ENCODE measurements around the gene MICALL2. TPM values are rescaled to one million over a fixed set of nuclear protein-coding genes. Genes with fewer than 3 reads are reported as not detected.

Gene MICALL2
- total RNA-seq, 1 donor from 2014 or later, result 2.2 TPM

DNA sequence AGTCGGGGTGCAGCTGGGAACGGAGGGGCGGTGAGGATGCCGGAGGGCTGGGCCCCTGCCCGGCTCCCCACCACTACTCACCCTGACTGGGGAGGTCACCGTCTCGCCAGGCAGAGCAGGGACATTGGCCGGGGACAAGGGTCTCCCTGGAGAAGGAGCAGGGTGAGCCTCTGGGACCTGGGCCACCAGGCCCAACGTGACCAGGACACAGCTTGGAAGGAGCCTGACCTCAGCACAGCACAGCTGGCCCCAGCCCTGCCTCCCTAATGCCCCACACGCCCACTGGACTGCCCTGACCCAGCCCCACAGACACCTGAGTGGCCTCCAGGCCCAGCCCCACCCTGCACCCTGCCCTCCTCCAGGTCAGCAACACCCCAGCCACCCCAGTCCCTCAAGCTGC, 21.1 kb downstream of the MICALL2 start:
- no peaks in the 10 kb centered on the region for H3K9me3 Mint-ChIP-seq
- no peaks in the 10 kb centered on the region for H3K36me3 Mint-ChIP-seq (ENCODE audit: low read depth)
- no peak overlapping the region for H3K4me3 Mint-ChIP-seq
- no peak for DNase-seq (ENCODE audit: low spot score)
- intact Hi-C loops (cut with micrococcal nuclease), result no loop called here
- no peaks in the 10 kb centered on the region for H3K27me3 Mint-ChIP-seq (ENCODE audit: insufficient read depth)
- no peak overlapping the region for H3K27ac Mint-ChIP-seq
- no peaks in the 10 kb centered on the region for H3K4me1 Mint-ChIP-seq (ENCODE audit: low read depth)

DNA sequence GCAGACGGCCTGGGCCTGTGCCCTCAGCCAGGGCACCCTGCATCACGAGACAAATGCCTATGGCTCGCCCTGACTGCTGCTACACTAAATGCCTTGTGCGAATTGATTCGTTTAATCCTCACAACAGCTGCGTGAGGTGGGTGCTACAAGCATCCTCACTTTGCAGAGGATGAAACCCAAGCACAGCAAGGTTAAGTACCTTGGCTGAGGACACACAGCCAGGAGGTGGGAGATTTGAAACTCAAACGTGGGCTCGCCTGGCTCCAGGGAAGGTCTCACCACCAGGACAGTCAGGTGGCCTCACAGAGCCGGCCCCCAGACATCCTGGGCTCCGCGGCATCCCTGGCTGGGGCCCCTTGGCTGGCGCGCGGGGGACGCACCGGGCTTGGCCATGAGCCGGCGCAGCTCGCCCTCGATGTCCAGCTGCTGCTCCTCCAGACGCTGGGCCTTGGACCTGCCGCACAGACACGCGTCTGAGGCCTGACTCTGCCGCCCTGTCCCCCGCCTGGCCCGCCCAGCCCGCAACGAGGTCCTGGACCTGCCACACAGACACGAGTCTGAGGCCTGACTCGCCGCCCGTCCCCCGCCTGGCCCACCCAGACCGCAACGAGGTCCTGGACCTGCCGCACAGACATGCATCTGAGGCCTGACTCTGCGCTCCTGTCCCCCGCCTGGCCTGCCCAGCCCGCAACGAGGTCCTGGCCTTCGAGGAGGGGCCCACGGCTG, 22.0 kb downstream of the MICALL2 start:
- Mint-ChIP-seq H3K4me3 (no peak overlapping the region), H3K27me3 (ENCODE audit: insufficient read depth) (peaks cover 2% of the 10 kb centered on the region), H3K36me3 (ENCODE audit: low read depth) (no peaks in the 10 kb centered on the region), H3K9me3 (no peaks in the 10 kb centered on the region), H3K4me1 (ENCODE audit: low read depth) (peaks cover 3% of the 10 kb centered on the region), H3K27ac (no peak overlapping the region)
- DNase-seq (ENCODE audit: low spot score), result no peak
- intact Hi-C loops (cut with micrococcal nuclease), result no loop called here

DNA sequence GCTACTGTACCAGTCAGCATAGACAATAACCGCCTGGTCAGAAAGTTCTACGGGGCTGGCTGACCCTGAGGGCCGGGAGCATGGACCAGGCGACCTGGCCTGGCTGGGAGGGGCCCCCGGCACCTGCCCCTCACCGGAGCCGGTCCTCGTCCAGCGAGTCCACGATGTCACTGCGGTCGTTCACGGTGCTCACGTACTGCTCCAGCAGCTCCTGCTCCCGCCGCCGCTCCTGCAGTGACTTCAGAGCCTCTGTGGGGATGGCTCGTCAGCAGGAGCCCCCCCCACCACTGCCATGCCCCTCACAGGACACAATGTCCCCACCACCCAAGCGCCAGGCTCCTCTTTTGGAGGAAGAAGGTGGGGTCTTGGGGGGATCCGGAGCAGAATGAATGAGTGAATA, 22.7 kb downstream of the MICALL2 start:
- Mint-ChIP-seq H3K27ac (no peak overlapping the region), H3K27me3 (ENCODE audit: insufficient read depth) (peaks cover 2% of the 10 kb centered on the region), H3K4me1 (ENCODE audit: low read depth) (peaks cover 5% of the 10 kb centered on the region), H3K4me3 (no peak overlapping the region), H3K9me3 (no peaks in the 10 kb centered on the region), H3K36me3 (ENCODE audit: low read depth) (no peaks in the 10 kb centered on the region)
- DNase-seq (ENCODE audit: low spot score), result no peak
- intact Hi-C loops (cut with micrococcal nuclease), result no loop called here

DNA sequence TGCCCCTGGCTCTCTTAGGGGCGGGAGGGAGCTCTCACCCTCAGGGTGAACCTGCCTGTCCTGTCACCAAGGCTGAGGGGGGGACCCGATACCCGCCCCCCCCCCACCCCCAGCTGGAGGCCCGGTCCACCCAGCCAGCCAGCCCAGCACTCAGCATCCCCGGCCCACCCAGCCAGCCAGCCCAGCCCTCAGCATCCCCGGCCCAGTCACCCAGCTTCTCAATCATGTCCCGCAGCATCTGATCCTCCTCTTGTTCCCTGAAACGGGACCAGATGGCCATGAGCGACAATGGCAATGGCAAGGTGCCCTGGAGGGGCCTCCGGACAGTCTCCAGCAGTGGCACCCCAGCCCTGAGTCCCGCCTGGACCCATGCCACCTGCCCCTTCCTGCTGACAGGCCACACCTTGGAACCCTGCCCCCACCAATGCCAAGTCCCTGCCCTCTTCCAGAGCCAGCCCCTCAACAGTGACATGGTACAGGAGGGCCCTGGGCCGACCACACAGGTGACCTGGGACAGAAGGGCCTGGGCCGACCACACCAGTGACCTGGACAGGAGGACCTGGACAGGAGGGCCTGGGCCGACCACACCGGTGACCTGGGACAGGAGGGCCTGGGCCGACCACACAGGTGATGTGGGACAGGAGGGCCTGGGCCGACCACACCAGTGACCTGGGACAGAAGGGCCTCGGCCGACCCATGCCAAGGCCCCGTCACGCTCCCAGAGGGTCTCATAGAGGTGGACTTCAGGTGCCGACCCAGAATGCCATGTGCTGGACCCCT, 24.2 kb downstream of the MICALL2 start:
- peaks cover 2% of the 10 kb centered on the region for H3K27me3 Mint-ChIP-seq (ENCODE audit: insufficient read depth)
- H3K4me1 Mint-ChIP-seq (ENCODE audit: low read depth), result peaks cover 5% of the 10 kb centered on the region
- no peak overlapping the region for H3K27ac Mint-ChIP-seq
- H3K4me3 Mint-ChIP-seq, result no peak overlapping the region
- H3K9me3 Mint-ChIP-seq, result no peaks in the 10 kb centered on the region
- no peaks in the 10 kb centered on the region for H3K36me3 Mint-ChIP-seq (ENCODE audit: low read depth)
- intact Hi-C loops (cut with micrococcal nuclease), result loop anchor here (5.0 kb wide), 2 partner anchors 193 to 243 kb away; no protein-coding TSS in a partner anchor
- DNase-seq (ENCODE audit: low spot score), result no peak

DNA sequence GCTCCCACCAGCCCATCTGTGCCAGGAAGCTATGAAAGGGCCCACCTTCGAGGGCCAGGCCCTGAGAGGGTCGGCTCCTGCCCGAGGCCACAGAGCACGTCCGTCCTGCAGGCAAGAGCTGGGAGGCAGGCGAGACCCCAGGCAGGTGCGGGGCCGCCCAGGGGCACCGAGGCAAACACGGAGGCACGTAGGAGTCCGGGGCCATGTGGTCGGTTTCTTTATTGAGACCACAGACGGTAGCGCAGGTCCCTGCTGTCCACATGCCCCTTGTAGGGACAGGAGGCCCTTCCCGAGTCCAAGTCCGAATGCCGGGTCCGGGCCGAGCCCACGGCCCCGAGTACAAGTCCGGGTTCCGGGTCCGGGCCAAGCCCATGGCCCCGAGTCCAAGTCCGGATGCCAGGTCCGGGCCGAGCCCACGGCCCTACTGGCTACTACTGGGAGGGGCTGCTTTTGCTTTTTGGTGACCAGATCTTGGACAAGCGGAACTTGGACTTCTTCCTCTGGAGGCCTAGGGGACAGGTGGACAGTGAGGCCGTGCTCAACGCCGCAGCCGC, 25.0 kb downstream of the MICALL2 start:
- H3K4me1 Mint-ChIP-seq (ENCODE audit: low read depth), result peaks cover 5% of the 10 kb centered on the region
- peaks cover 2% of the 10 kb centered on the region for H3K27me3 Mint-ChIP-seq (ENCODE audit: insufficient read depth)
- intact Hi-C loops (cut with micrococcal nuclease), result loop anchor here (5.0 kb wide), 2 partner anchors 192 to 242 kb away; no protein-coding TSS in a partner anchor

GRCh38 chr7:1433128-1433920, 25.9 kb downstream of the MICALL2 start:
- peaks cover 5% of the 10 kb centered on the region for H3K4me1 Mint-ChIP-seq (ENCODE audit: low read depth)
- H3K4me3 Mint-ChIP-seq, result no peak overlapping the region
- intact Hi-C loops (cut with micrococcal nuclease), result loop anchor here (2.0 to 5.0 kb wide), 3 partner anchors 17 to 241 kb away; no protein-coding TSS in a partner anchor
- H3K27me3 Mint-ChIP-seq (ENCODE audit: insufficient read depth), result peaks cover 4% of the 10 kb centered on the region
- H3K9me3 Mint-ChIP-seq, result no peaks in the 10 kb centered on the region
- no peak for DNase-seq (ENCODE audit: low spot score)
- H3K27ac Mint-ChIP-seq, result no peak overlapping the region
- no peaks in the 10 kb centered on the region for H3K36me3 Mint-ChIP-seq (ENCODE audit: low read depth)

More for the DNA sequence above, 25.0 kb downstream of the MICALL2 start:
- Mint-ChIP-seq H3K27ac (no peak overlapping the region), H3K36me3 (ENCODE audit: low read depth) (no peaks in the 10 kb centered on the region), H3K9me3 (no peaks in the 10 kb centered on the region), H3K4me3 (no peak overlapping the region)
- DNase-seq (ENCODE audit: low spot score), result no peak

DNA sequence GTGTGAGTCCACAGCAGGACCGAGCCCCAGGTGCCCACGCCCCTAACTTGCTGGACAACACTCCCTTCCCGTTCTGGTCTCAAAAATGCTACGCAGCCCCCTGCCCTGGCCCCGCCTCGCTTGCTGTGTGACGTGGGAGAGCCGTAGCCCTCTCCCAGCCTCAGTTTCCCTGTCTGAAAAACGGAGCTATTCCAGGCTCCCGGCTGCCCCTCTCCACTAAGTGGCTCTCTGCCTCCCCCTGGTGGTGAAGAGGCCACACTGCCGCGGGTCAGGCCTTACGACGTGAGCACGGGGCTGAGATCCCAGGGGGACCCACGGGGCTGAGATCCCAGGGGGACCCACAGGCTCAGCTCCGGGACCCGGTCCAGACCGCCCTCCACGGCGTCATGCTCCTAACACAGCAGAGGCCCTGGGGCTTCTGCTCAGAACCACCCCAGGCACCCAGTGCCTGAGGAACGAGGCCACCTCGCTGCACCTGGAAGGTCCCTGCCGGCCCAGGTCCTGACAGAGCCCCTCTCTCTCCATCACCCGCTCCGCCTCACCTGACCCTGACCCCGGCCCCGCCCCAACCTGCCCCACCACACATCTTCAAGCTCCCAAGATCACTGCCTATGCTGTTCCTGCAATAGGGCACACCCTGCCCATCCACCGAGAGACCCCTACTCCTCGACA, 26.7 kb downstream of the MICALL2 start:
- intact Hi-C loops (cut with micrococcal nuclease), result loop anchor here (1.0 to 5.0 kb wide), 4 partner anchors 16 to 240 kb away; no protein-coding TSS in a partner anchor
- Mint-ChIP-seq H3K4me1 (ENCODE audit: low read depth) (peaks cover 5% of the 10 kb centered on the region), H3K4me3 (no peak overlapping the region), H3K27ac (no peak overlapping the region), H3K36me3 (ENCODE audit: low read depth) (no peaks in the 10 kb centered on the region), H3K9me3 (no peaks in the 10 kb centered on the region), H3K27me3 (ENCODE audit: insufficient read depth) (peaks cover 4% of the 10 kb centered on the region)
- peak; percentile 54 for DNase-seq (ENCODE audit: low spot score)

DNA sequence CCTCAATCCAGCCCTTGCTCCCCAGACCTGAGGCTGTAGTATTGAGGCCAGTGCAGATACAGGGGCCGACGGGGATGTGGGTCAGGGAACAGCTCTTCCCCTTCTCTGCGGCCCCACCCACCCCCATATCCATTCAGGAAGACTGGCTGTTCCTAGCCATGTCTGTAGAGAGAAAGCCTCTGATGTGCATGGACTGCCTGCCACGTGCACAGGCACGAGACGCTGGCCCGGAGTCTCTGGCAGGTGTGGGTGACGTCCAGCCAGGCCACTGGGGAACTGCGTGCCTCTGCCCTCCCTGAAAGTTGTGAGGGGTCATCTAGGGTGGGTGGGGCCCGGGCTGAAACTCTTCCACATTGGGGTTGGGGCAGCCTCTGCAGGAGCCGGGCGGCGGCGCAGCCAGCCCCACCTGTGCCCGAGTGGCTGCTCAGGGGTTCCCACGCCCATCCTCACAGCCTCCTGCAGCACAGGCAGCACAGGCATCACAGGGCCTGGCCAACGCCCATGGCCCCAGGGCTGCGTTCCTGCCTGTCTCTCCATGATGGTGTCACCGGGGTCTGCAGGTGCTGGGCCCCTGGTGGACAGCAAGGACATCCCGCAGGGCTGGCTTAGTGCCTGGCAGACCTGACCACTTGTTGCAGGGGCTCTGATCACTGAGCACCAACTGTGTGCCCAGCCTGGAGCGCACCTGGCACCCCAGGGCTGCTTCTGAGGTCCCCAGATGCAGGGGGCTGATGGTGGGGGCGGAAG, 27.5 kb downstream of the MICALL2 start:
- peaks cover 4% of the 10 kb centered on the region for H3K27me3 Mint-ChIP-seq (ENCODE audit: insufficient read depth)
- H3K4me3 Mint-ChIP-seq, result no peak overlapping the region

GRCh38 chr7:1431226-1431625, 28.0 kb downstream of the MICALL2 start:
- Mint-ChIP-seq H3K36me3 (ENCODE audit: low read depth) (no peaks in the 10 kb centered on the region), H3K27ac (no peak overlapping the region), H3K4me3 (no peak overlapping the region), H3K4me1 (ENCODE audit: low read depth) (peaks cover 5% of the 10 kb centered on the region), H3K27me3 (ENCODE audit: insufficient read depth) (peaks cover 4% of the 10 kb centered on the region), H3K9me3 (no peaks in the 10 kb centered on the region)
- no peak for DNase-seq (ENCODE audit: low spot score)
- intact Hi-C loops (cut with micrococcal nuclease), result loop anchor here (5.0 kb wide), 2 partner anchors 189 to 239 kb away; no protein-coding TSS in a partner anchor

More for the DNA sequence above, 27.5 kb downstream of the MICALL2 start:
- H3K9me3 Mint-ChIP-seq, result no peaks in the 10 kb centered on the region
- no peak overlapping the region for H3K27ac Mint-ChIP-seq
- DNase-seq (ENCODE audit: low spot score), result no peak
- H3K36me3 Mint-ChIP-seq (ENCODE audit: low read depth), result no peaks in the 10 kb centered on the region
- intact Hi-C loops (cut with micrococcal nuclease), result loop anchor here (1.0 to 5.0 kb wide), 4 partner anchors 15 to 240 kb away; no protein-coding TSS in a partner anchor
- H3K4me1 Mint-ChIP-seq (ENCODE audit: low read depth), result peaks cover 5% of the 10 kb centered on the region

DNA sequence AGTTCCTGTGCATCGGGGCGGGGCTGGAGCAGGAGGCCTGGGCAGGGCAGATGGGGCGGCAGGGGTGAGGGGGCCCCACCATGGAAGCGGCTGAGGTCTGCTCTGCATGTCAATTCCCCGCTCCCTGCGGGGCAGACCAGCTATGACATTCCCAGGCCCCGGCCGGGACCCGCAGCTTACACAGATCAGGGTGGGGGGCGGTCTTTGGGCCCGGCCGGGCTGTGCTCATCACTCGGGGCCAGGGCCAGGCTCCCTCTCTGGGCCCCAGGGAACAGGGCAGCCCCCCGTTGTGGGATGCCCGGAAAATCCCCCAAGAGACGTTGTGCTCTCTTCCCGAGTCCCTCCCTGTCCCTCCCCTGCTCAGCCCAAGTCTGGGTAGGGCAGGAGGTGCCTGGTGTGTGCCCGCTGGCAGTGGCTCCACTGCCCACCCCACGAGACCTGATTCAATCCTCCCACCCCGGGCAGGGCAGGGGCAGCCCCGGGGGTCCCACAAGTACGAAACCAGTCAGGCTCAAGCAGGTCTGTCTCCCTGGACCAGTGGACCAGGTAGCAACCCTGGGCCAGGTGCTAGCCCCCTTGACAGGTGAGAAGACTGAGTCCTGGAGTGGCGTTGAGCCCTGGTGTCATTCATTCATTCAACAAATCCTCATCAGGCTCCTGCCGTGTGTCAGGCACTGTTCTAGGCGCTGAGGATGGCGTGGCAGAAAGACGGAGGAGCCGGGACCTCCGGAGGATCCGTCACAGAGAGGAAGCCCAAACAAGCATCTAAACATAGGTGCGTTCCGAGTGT, 29.0 kb downstream of the MICALL2 start:
- intact Hi-C loops (cut with micrococcal nuclease), result loop anchor here (5.0 kb wide), 2 partner anchors 188 to 238 kb away; no protein-coding TSS in a partner anchor
- Mint-ChIP-seq H3K27ac (no peak overlapping the region), H3K9me3 (no peaks in the 10 kb centered on the region), H3K4me1 (ENCODE audit: low read depth) (peaks cover 5% of the 10 kb centered on the region), H3K27me3 (ENCODE audit: insufficient read depth) (peaks cover 4% of the 10 kb centered on the region), H3K4me3 (no peak overlapping the region), H3K36me3 (ENCODE audit: low read depth) (no peaks in the 10 kb centered on the region)
- DNase-seq (ENCODE audit: low spot score), result no peak

GRCh38 chr7:1428941-1429501, 30.2 kb downstream of the MICALL2 start:
- Mint-ChIP-seq H3K4me1 (ENCODE audit: low read depth) (peaks cover 5% of the 10 kb centered on the region), H3K9me3 (no peaks in the 10 kb centered on the region), H3K36me3 (ENCODE audit: low read depth) (no peaks in the 10 kb centered on the region), H3K4me3 (no peak overlapping the region), H3K27ac (no peak overlapping the region), H3K27me3 (ENCODE audit: insufficient read depth) (peaks cover 11% of the 10 kb centered on the region)
- intact Hi-C loops (cut with micrococcal nuclease), result no loop called here
- no peak for DNase-seq (ENCODE audit: low spot score)
